ENCODE measurements around the gene COL4A1. TPM values are rescaled to one million over a fixed set of nuclear protein-coding genes. Genes with fewer than 3 reads are reported as not detected.

Gene COL4A1
- polyA plus RNA-seq, 1 donor (not counting 4 experiments of a cell fraction or from before 2014, with no cell fraction given) = 22.3 TPM

DNA sequence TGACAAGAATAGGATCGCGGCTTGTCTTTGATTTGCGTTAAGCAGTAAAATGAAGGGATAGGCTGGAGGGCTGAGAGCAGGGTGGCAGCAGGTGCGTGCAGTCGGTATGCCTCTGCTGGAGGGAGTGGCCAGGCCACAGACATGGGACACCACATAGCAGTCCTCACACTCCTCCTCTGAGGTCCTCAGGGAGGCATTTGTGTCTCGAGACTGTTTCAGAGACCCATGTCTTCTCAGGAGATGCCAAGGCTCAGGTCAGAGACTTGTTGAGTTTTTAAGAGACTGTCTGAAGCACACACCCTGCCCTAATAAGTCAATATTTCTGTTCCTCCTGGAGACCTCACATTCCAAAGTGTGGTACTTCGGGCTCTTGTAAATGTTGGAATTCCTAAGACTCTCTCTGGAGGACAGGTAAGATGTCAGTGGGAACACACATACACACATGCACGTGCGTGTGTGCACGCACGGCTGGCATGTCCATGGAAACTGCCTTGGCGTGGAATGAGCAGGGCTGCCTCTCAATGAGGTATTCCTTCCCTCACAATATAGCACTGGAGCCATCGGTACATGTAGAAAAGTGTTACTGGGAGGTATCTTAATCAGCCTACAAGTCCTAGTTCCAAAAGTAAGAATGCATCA is 46.5 kb upstream of the COL4A1 start:
- H3K36me3 ChIP-seq (ENCODE audit: control insufficient read depth in 2 of 2, extremely low read depth in 1 of 2, insufficient read depth in 2 of 2, low read length in 2 of 2) = peaks cover 2 to 7% of the 10 kb centered on the region in 2 experiments
- H3K27ac ChIP-seq (ENCODE audit: control insufficient read depth, insufficient read depth, low read length) = no peak overlapping the region
- H3K79me2 ChIP-seq (ENCODE audit: control insufficient read depth, insufficient read depth, low read length) = peaks cover 44% of the 10 kb centered on the region
- peaks cover 12% of the 10 kb centered on the region for H3K4me1 ChIP-seq (ENCODE audit: control insufficient read depth, extremely low read depth, insufficient read depth, low read length)
- no peak overlapping the region for H2AFZ ChIP-seq (ENCODE audit: control insufficient read depth, low read length)
- no peak for TF ChIP-seq EZH2 (IDR thresholded peaks at IDR 0.05; ENCODE audit: low read length)
- TF ChIP-seq, protein P1, sequence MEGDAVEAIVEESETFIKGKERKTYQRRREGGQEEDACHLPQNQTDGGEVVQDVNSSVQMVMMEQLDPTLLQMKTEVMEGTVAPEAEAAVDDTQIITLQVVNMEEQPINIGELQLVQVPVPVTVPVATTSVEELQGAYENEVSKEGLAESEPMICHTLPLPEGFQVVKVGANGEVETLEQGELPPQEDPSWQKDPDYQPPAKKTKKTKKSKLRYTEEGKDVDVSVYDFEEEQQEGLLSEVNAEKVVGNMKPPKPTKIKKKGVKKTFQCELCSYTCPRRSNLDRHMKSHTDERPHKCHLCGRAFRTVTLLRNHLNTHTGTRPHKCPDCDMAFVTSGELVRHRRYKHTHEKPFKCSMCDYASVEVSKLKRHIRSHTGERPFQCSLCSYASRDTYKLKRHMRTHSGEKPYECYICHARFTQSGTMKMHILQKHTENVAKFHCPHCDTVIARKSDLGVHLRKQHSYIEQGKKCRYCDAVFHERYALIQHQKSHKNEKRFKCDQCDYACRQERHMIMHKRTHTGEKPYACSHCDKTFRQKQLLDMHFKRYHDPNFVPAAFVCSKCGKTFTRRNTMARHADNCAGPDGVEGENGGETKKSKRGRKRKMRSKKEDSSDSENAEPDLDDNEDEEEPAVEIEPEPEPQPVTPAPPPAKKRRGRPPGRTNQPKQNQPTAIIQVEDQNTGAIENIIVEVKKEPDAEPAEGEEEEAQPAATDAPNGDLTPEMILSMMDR (optimal IDR thresholded peaks at IDR 0.05 in 1 of 3, IDR thresholded peaks at IDR 0.05 in 1 of 3, conservative IDR thresholded peaks at IDR 0.05 in 1 of 3; ENCODE audit: extremely low read depth in 1 of 3, insufficient read depth in 2 of 3, low read length in 3 of 3) = no peak
- no peak for FAIRE-seq
- peaks cover 2% of the 10 kb centered on the region for H4K20me1 ChIP-seq (ENCODE audit: control insufficient read depth, extremely low read depth, insufficient read depth, low read length)
- H3K9me1 ChIP-seq (ENCODE audit: control insufficient read depth, extremely low read depth, insufficient read depth, low read length) = peaks cover 3% of the 10 kb centered on the region
- dilution Hi-C loops (cut with MboI; ENCODE audit: extremely low pct_ligation_motif_present, low sequenced_read_pairs) = no loop called here
- no peak overlapping the region for H3K4me3 ChIP-seq (ENCODE audit: control insufficient read depth in 2 of 3, extremely low read depth in 1 of 3, insufficient read depth in 2 of 3, low read depth in 1 of 3, low read length in 3 of 3)
- DNase-seq (ENCODE audit: low read depth, low spot score) = no peak
- no peaks in the 10 kb centered on the region for H3K27me3 ChIP-seq (ENCODE audit: control insufficient read depth, extremely low read depth, insufficient read depth, low read length)
- no peaks in the 10 kb centered on the region for H3K9me3 ChIP-seq (ENCODE audit: control insufficient read depth, low read depth, low read length)
- H3K4me2 ChIP-seq (ENCODE audit: control insufficient read depth, extremely low read depth, insufficient read depth, low read depth, low read length) = no peak overlapping the region
- no peak overlapping the region for H3K9ac ChIP-seq (ENCODE audit: control insufficient read depth, extremely low read depth, insufficient read depth, low read length)

DNA sequence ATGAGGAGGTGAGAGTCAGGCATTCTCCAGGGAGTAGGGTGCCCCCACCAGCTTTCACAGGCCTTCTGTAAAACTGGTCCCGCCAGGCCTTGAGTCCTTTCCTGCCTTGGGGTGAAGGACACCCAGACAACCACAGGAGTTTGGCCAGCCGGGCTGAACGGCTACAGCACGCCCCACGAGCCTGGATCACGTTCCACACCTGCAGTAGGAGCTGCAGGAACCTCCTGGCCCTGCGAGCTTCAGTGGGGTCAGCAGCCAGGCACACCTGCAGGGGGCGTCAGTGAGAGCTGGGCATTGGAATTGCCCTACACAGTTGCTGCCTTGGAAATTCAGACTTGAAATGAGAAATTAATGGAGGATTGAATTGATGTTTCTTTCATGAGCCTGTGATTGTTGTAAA is 45.8 kb upstream of the COL4A1 start:
- no peak overlapping the region for H3K4me3 ChIP-seq (ENCODE audit: control insufficient read depth in 2 of 3, extremely low read depth in 1 of 3, insufficient read depth in 2 of 3, low read depth in 1 of 3, low read length in 3 of 3)
- no peak overlapping the region for H2AFZ ChIP-seq (ENCODE audit: control insufficient read depth, low read length)
- H3K27me3 ChIP-seq (ENCODE audit: control insufficient read depth, extremely low read depth, insufficient read depth, low read length) = no peaks in the 10 kb centered on the region
- no peak overlapping the region for H3K27ac ChIP-seq (ENCODE audit: control insufficient read depth, insufficient read depth, low read length)
- TF ChIP-seq, protein P1 (optimal IDR thresholded peaks at IDR 0.05 in 1 of 3, IDR thresholded peaks at IDR 0.05 in 1 of 3, conservative IDR thresholded peaks at IDR 0.05 in 1 of 3; ENCODE audit: extremely low read depth in 1 of 3, insufficient read depth in 2 of 3, low read length in 3 of 3) = peak in 1 of 3 experiments; percentile 32
- TF ChIP-seq EZH2 (IDR thresholded peaks at IDR 0.05; ENCODE audit: low read length) = no peak
- no peak overlapping the region for H3K9ac ChIP-seq (ENCODE audit: control insufficient read depth, extremely low read depth, insufficient read depth, low read length)
- H3K36me3 ChIP-seq (ENCODE audit: control insufficient read depth in 2 of 2, extremely low read depth in 1 of 2, insufficient read depth in 2 of 2, low read length in 2 of 2) = peaks cover 2 to 6% of the 10 kb centered on the region in 2 experiments
- H3K4me2 ChIP-seq (ENCODE audit: control insufficient read depth, extremely low read depth, insufficient read depth, low read depth, low read length) = no peak overlapping the region
- peaks cover 44% of the 10 kb centered on the region for H3K79me2 ChIP-seq (ENCODE audit: control insufficient read depth, insufficient read depth, low read length)
- no peaks in the 10 kb centered on the region for H3K9me3 ChIP-seq (ENCODE audit: control insufficient read depth, low read depth, low read length)
- dilution Hi-C loops (cut with MboI; ENCODE audit: extremely low pct_ligation_motif_present, low sequenced_read_pairs) = no loop called here
- FAIRE-seq (no peak), DNase-seq (ENCODE audit: low read depth, low spot score) (no peak)
- H3K4me1 ChIP-seq (ENCODE audit: control insufficient read depth, extremely low read depth, insufficient read depth, low read length) = peaks cover 16% of the 10 kb centered on the region
- peaks cover 3% of the 10 kb centered on the region for H3K9me1 ChIP-seq (ENCODE audit: control insufficient read depth, extremely low read depth, insufficient read depth, low read length)
- peaks cover 2% of the 10 kb centered on the region for H4K20me1 ChIP-seq (ENCODE audit: control insufficient read depth, extremely low read depth, insufficient read depth, low read length)

Measured in keratinocyte (primary cell).